T-helper 9 cell (primary cell): Measurements from ENCODE around the gene GABRD.

Experiments
- DNase-seq: peaks from one replicate; pipeline ENCODE4 v3.0.0-alpha.2; 2020

GABRD gene

DNA sequence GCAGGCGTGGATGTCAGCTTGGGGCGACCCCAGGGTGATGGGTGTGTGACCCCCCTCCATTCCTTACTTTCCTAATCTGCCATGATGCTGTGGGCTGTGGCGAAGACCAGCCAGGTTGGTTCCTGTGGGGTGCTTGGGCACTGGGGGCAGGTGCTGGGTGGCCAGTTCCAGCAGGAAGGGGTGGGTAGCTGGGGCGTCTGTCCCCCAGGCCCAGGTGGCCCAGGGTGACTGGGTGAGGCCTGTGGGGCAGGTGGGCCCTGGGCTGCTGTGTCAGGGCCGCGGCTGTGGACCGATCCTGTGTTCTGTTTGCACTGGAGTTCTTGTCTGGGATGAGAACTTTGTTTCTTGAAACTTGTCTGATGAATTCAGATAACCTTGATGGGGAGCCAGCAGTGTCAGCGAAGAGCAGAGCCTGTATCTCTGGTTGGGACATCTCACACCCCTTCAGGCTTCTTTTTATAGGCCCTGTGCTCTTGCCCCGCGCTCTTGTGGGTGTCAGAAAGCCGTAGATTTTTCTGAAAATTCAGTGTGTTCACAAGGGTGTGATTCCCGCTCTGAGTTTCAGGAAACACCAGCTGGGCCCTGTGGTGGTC, 34.7 kb downstream of the GABRD start:
- DNase-seq, result no peak

DNA sequence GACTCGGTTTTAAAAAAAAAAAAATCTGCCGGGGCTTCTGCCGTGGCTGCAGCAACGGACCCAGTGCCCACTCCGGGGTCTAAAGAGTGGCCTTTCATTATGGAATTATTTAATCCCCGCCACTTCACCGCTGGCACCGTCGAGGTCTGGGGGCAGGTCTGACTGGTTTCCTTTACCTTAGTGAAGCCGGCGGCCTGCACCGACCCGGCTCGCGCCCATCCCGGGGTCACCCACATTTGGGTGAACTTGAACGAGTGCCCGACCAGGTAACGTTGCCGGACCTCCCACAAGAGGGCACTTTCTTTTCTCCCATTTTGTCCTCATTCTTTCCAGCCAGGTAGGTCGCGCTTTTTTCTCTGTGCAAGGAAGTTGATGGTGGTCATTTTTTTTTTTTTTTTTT, 35.4 kb downstream of the GABRD start:
- DNase-seq, result no peak

DNA sequence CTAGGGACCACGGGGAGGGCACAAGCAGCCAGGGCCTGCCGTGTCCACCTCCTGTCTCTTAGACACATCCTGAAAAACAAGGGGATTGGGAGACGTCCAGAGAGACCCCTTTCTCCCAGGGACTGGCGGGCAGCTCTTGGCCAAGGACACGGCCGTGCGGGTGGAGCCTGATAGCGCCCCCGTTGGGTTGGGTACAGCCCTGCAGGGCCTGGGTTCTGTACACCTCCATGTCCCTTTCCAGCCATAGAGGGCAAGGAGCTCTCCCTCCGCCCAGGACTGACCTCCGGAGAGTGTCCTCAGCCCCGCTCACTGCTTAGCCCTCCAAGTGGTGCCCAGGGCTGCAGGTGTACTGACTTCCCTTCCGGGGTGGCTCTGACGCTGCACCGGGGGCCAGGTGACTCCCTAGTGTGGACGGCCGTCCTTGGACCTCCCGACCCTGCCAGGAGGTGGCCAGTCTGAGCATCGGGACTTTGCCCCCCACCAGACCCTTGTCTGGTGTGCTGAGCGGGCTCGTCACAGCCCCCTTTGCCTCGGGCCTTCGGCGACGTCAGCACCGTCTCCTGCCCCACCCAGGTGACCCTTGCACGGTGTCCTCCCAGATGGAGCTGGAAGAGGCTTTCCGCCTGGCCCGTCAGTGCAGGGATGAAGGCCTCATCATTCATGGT, 36.9 kb downstream of the GABRD start:
- DNase-seq, result no peak

DNA sequence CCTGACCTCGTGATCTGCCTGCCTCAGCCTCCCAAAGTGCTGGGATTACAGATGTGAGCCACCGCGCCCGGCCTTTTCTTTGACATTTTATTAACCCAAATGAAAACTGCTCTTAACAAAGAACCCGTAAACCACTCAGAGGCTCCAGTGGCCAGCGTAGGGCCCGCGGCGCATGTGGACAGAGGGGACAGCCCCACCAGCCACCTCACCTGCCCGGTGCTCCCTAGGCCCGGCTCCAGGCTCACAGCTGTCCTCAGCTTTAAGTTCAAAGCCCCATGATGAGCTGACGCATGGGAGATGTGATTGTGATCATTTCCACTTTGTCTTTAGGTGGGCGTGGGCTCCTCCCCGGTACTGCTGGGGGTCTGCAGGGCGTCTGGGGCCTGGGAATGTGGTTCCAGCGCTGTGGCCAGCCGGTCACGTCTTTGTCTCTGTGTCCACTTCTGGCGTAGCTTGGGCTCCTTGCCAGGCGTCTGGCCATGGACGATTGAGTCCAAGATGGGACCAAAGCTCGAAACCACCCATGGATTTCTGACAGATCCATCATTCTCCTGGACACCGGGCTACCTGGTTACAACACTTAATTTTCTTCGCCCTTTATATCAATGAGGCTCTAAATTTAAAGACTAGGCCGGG, 37.9 kb downstream of the GABRD start:
- DNase-seq, result no peak

DNA sequence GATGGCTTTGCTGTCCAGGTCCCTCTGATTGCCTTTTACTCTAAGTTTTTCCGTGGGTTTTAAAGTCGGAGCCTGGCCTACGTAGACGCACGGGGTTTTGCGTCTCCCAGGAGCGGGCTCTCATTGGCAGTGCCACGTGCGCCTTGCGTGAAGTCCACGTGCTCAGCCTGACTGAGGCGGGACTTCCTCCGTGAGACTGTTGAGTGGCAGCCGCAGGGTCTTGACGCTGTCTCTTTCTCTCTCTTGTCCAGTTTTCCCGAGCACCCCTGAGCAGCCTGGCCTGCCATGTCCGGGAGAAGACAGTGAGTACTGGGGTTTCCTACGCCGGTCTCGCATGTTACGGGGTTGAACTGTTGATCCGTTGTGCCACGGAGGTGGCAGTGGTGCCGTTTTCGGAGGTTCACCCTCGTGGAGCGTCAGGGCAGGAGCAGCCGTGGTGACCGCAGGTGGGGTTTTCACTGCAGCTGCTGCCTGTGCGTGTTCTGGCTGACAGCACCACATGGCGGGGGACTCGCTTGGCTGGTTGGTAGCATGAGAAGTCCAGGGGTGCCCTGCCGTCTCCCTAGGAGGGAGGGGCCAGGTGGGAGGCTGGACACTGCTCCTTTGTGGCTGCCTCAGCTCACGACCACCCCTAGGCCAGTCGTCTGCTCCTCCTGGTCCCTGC, 40.3 kb downstream of the GABRD start:
- DNase-seq, result no peak

DNA sequence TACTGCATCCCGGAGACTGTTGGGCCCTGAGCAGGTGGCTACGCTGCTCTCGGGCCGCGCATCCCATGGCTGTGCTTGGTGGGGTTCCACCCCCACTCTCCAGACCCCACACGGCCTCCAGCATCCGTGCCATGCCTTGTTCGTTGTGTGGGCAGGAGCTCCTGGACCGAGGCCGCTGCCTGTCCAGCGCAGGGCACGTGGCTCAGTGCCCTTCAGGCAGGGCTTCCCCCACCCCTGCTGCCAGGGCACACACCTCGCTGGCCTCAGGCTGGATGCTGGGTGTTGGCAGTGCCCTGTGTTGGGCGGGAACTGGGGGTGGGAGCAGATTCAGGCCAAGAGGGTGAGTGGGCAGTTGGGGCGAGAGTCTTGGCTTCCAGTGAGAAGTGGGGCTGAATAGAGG, 40.9 kb downstream of the GABRD start:
- no peak for DNase-seq

DNA sequence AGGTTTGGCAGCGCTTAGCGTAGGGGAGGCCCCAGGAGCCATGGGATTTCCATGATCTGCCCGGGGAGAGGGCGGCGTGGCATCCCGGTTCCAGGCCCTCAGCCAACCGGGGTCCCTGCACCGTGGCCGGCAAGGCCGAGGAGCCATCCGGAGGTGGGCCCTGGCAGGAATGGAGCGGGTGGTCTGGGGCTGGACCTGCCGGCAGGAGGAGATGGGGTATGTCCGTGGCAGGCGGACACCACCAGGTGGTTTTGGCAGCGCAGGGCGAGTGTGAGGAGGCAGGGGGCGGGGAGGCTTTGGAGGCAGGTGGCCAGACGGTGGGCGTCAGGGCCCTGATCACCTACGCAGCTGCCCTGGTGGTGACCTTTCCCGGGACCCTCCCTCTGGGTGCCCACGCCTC, 41.4 kb downstream of the GABRD start:
- no peak for DNase-seq

DNA sequence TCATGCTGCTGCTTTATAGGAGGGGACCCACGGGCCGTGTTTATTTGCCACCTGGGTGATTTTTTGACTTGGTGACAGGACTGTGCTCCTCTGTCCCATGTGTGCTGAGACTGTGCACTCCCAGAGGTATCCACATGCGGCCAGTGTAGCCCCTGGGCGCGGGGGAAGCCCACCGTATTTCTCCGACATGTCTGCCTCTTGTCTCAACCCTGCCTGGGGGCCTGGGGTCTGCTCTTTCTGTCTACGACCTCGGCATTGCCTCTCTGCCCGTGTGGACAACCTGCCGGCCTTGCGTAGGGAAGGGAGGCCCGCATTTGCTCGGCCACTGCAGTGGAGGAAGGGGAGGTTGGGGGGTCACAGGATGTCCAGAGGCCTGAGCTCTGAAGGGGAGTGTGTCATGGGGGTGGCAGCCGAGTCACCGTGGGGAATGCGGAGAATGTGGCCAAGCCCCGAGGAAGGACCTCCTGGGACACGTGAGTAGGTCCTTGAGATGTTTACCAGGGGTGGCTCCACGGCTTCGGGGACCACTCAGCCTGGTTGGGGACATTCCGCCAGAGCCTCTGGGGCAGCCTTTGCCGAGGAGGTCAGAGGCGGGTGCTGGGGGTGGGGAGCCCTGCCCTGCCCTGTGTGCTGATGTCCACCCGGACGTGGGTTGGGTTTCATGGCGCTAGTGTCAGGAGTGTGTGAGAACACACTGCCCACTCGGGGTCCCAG, 42.1 kb downstream of the GABRD start:
- DNase-seq, result no peak

DNA sequence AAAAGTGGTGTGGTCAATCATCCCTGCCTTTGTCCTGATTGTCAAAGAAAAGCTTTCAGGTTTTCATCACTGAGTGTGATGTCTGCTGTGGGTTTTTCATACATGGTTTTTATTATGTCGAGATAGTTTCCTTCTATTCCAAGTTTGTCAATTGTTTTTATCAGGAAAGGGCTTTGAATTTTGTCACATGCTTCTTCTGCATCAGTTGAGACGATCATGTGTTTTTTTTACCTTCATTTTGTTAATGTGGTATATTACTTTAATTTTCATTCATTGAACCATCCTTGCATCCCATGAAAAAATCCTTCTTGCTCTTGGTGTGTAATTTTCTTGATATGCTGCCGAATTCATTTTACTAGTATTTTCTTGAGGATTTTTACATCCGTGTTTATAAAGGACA, 46.6 kb downstream of the GABRD start:
- DNase-seq, result no peak

DNA sequence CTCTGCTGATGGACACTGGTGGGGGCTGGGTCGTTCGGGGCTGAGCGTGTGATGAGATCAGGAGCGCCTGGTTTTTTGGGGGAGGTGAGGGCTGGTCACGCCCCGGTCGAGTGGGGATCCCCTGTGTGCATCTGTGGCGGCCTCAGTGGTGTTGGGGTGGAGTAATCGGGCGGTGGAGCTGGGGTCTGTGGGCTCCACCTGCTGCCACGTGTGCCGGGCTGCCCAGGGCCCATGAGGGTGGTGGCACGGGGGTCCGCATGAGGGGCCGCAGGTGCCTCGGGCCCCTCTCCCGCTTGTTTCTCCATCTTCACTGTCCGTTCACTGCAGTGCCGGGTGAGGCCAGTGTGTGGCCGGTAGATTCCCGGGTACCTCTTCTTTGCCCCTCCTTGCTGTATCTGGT, 48.2 kb downstream of the GABRD start:
- DNase-seq, result no peak

DNA sequence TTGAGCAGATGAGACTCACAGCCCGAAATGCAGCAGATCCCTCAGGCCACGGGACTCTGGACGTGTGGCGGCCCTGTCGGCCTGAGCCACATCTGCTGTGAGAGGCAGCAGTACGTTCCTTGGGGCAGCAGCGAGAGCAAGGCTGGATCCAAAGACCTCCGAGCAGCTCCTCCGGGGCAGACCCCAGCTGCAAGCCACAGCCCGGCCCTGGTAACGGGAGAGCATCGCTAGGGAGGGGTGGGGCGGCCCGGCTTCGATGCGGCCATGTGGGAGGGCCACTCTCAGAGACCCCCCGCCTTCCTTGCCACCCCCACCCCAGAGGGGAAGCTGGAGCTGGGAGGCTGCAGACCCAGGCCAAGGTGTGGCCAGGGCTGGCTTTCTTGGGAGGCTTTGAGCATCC, 48.8 kb downstream of the GABRD start:
- DNase-seq, result no peak

DNA sequence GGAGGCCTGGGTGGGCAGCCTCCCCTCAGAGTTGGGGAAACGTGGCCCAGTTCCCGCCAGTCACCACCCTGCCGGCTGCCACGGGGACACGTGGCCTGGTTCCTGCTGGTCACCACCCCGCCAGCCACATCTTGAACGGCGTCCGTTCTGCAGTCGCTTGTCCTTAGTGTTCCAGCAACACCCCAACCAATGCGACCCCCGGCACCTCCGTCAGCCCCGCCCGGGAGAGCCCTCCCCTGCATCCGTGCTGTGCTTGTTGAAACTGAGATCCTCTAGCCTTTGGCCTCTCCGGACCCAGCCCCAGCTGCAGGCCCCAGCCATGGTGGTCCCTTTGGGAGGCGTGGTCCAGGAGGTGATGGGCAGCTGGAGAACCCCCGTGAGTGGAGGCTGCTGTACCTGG, 49.8 kb downstream of the GABRD start:
- no peak for DNase-seq

DNA sequence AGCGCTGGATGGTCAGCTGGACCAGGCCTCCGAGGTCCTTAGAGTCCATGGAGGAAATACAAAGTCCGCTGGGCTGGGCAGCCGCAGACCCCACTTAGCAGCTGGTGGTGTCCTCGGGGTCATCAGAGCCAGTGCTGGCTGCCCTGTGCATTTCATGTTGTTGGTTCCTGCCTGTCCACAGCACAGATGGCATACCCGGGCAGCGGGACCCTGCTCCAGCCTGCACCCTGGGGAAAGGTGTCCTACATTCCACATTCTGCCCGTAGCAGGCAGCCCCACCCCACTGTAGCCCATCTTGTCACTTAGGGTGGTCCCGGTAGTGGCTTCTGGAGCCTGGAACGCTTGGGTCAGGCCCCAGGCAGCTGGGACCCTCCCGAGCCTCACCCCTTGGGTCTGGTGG, 50.9 kb downstream of the GABRD start:
- DNase-seq, result no peak

DNA sequence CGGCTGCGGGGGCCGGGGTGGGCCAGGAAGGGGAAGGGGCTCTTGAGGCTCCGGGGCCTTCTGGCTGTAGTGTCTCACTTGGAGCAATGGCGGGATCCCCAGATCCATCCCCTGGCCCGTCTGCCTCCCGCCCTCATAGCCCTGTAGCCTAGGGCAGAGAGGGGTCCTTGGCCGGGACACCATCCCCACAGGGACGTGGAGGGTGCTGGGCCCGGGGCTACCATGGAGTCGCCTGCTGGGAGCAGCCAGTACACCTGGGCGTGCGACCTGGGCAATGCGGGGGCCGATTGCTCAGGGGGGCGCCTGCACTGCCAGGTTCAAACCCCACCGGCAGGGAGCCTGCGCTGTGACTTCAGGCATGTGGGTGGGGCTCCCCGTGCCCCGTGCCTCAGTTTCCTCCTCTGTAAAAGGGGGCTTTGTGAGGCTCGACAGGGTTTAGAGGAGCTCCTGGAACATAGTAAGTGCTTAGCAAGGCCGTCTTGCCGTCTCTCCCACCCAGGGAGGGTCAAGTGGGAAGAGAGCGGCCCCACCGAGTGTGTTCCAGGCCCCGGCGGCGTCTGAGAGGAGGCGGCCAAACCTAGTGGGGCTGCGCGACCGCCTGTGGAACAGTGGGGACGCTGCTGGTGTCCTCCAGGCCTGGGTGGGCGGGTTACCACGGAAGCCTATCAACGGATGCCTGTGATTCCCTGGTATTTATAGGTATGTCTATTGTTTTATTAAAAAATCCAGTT, 51.8 kb downstream of the GABRD start:
- DNase-seq, result no peak

DNA sequence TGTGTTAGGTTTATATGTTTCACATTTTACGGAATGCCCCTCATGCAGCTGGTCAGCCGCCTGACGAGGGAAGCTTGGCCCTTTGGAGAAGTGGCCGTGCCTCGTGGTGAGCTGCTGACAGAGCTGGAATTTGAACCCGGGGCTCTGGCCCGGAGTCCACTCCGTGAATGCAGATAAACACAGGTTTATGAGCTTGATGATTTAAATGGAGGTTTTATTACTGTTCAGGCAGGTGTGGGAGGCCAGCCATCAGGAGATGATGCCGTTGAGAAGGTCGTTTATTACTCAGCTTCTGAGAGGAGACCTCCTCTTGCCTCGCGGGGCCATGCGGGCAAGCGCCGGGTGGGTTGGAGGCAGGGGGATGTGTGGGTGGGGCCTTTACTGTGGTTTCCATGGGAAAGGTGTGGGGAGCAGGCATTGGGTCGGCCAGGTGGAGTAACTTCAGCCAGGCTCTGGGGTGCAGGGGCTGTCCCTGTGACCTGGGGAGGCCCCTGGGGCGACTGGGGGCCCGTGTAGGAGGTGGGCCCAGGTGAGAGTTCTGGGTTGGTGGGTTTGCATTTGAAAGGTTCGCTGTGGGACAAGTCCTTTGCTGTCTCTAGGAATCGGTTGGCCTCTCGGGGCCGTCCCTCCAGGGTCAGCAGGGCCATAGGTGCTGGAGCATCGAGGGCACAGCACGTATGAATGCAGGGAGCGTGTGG, 53.1 kb downstream of the GABRD start:
- no peak for DNase-seq

DNA sequence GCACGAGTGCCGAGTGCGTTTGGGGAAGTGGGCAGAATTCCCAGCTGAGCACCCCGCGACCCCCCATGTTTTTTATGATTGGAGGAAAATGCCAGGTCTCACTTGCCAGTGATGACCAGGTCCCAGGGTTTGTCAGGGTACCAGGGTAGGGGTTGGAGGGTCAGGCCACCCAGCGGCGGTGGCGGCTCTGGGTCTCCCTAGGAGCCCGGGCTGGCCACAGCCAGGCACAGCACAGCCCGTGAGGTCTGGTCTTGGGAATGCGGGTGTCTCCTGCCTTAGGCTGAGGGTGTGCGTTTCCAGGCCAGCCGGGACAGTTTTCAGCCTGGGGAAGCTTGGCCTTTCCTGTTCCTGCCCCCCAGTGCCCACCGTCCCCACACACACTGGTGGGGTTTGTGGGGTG, 53.7 kb downstream of the GABRD start:
- no peak for DNase-seq

DNA sequence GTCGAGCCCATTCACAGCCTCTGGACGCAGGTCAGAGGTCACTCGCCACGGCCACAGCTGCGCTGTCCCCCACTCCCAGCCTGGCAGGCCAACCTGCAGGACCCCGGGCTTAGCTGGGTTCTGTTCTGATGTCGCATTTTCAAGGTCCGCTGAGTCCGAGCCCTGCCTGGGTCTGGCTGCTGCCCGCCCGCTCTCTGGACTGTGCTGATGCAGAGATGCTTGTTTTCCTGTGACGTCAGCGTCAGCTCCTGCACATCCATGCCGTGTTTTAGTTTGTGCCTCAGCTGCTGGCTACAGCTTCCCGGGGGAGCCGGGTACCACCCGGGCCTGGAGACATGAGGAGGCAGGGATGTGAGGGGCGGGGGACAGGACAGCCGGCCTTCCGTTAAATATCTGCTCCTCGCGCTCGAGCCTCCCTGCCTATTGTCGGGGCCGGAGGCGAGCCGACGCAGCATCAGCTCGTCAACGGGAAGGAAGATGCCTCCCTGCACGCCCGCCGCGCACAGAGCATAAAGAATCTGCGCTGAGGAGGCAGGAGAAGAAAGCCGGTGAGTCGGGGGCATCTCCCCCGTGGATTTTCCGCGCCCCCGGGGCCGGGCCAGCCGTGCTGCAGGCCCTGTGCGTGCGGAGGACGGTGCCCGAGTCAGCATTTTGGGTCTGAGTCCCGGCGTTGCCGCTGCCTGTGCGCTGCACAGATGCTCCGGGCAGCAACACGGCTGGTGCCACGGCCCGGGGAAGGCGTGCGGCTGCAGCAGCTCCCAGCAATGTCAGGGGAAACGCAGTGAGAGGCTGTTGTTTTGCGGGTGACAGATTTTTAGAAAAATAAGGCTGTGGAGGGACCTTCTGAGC, 54.5 kb downstream of the GABRD start:
- DNase-seq, result no peak

DNA sequence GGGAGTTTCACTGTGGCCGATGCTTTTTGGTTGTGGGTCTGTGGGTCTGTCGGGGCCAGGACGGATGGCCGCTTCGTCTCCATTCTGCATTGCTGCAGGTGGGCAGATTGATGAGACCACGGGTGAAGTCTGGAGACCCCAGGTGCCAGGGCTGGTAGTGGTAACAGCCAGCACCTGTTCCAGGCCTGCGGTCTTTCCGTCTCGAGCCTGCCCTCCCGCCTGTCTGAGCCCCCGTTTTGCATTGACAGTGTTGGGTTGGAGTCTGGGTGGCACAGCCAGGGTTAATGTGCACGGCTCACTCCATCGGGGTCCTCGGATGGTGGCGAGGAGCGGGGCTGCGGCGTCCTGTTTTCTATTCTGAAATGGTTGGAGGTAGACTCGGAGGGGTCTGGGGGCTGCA, 55.3 kb downstream of the GABRD start:
- DNase-seq, result no peak

DNA sequence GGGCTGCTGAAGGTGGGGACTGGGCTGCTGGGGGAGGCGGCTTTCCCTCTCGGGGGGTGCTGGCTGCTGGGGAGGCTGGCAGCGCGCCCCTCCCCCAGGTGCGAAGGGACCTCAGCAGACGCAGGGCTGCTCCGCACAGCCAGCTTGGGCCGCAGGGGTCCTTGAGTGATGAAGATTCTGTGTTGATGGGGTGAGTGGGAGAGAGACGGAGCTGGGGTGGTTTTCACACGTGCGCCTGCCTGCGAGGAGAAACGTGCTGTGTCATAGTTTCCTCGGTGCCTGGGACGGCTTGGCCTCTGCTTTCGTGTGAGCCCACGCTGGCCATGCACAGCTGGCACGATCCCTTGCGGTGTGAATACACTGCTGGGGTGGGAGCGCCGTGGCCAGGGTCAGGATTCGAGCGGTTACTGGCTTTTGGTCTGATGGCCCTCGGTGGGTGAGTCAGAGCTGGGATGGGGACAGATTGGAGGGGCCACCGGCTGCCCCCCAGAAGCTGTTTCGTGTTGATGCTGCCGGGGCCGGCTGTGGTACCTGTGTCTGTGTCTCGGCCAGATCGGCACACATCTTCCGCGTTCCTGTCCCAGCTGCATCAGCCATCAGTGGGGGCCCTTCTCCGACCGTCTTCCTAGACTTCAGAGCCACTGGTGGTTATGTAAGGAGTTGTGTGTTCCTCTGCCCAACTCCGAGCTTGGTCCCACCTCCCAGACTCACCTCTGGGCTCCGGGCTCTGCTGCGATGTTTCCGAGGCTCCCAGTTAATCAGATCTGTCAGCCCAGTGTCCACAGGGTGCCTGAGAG, 56.0 kb downstream of the GABRD start:
- DNase-seq, result no peak

DNA sequence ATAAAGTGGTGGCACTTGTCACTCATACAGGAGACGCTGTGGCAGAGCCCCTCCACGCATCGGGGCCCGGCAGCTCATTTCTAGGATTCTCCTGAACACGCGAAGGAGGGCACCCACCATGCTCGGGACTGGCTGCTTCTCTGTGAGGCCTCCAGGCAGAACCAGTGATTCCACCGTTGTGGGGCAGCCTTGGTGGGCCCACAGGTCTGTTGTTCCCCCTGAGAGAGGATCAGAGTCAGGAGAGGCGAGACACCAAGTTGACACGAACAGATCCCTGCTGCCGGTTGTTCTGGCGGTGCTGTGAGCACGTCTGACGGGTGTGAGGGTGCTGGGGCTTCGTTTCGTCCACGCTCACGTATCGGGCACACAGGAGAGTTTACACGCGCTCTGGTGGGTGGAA, 57.7 kb downstream of the GABRD start:
- DNase-seq, result no peak
